Endometrium (tissue), 2 donors: ENCODE results near the gene RESP18.
A peak's percentile ranks its signal among the peaks of the same experiment; 100 is the strongest.
"Not testable (repeated sequence)": the region's sequence is repeated elsewhere in the genome, so short reads cannot be mapped to it uniquely, and the experiment has no call there.

Experiments
- FAIRE-seq: peaks from 2 replicates; lab custom pipeline; 2012; peaks lifted over from hg19 to GRCh38; lab: Jason Lieb, UNC
- donor health status: control.
- donor health status: control.

Gene RESP18

DNA sequence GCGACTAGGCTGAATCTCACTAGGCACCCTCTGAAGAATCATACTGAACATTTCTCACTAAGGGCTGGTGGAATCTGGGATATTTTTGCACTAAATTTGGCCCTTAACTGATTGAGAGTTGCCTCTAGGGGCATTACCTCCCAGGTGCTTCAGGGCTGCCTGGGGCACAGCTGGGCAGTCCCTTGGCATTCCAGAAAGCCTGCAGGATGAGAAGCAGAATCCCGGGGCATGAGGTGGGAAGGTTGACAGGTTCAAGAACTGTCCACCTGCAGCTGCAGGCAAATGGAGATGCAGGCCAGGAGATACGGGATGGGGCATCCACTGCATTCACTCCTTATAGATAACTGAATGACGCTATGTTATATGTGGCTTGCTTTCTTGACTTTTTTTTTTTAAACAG lies 7.4 kb downstream of the RESP18 start:
- FAIRE-seq: no peak

GRCh38 chr2:219323434-219323833 lies 9.1 kb downstream of the RESP18 start:
- no peak for FAIRE-seq

GRCh38 chr2:219314804-219315468 lies 17.6 kb downstream of the RESP18 start:
- no peak for FAIRE-seq

- not testable (repeated sequence) for FAIRE-seq
Observed at GRCh38 chr2:219312683-219313263, 19.8 kb downstream of the RESP18 start.

DNA sequence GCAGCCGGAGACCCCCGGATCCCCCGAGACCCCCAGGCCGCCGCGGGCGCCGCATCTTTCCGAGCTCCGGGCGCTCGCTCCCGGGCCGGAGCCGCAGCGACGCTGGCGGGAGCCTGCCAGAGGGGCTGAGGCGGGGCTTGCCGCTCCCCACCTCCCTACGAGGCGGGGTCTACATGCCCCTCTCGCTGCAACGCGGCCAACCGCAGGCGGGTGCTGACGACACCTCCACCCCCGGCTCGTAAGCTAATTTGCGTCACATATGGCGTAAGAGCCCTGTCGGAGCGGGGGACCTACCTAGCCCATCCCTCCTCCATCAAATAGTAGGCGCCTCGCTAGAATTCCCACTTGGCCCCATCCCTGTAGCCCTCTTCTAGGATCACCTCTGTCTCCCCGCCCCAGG lies 23.3 kb downstream of the RESP18 start, which contains the start of gene PTPRN:
Gene PTPRN, minus strand, starts transcription at position 124 of the 400 bp plus-strand sequence. Its CDS starts 69 bp downstream, at position 55.
- FAIRE-seq: no peak

- FAIRE-seq: no peak
Observed at GRCh38 chr2:219308142-219309101, 24.1 kb downstream of the RESP18 start.

DNA sequence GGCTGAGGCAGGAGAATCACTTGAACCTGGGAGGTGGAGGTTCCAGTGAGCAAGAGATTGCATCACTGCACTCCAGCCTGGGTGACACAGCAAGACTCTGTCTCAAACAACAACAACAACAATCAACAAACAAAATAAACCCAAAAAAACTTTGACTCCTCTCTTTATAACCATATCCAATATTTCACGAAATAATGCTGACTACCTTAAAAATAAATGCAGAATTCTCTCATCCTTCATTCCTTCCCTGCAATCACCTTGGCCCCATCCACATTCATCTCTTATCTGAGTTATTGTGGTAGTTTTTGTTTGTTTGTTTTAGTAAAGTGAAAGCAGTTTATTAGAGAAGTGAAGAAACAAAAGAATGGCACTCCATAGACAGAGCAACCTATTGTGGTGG lies 26.5 kb downstream of the RESP18 start:
- no peak for FAIRE-seq

DNA sequence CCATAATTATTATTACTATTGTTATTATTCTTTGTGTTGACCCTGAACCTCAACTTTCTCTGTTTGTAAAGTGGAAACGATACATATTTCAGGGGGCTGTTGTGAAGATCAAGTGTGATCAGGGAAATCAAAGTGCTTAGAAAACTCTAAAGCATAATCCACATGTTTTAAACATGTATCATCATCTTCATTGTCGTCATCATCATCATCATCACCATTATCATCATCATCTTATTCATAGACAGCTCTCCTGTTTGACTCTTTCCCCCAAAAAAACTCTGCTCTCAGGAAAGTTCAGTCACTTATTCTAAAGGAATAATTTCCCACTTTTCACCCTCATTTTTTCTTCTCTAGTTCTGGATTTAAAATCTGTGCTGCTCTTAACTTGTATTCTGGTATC lies 28.3 kb downstream of the RESP18 start:
- no peak for FAIRE-seq

DNA sequence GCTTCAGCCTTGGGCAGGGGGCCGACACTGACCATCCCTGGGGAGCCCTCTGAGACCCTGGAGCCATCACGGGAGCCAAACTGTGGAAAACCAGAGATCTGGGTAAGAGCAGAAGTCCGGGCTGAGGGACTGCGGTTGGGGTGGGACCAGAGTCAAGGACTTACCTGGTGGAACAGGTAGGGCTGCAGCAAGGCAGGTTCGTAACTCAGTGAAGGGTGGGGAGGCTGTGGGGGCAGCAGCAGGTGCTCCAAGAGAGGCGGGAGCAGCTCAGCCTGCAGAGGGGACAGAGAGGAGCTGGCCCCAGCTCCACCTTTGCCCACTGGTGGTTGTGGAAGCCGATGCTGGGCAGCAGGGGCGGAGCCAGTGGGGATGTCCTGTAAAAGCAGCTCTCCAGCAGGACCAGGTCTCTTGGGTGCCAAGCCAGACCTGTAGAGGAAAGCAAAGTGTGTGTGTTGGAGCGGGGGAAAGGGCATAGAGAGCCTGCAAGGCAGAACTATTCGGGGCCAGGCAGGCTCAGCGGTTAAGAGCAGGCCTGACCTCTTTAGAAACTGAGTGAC lies 30.1 kb downstream of the RESP18 start:
- FAIRE-seq: no peak

DNA sequence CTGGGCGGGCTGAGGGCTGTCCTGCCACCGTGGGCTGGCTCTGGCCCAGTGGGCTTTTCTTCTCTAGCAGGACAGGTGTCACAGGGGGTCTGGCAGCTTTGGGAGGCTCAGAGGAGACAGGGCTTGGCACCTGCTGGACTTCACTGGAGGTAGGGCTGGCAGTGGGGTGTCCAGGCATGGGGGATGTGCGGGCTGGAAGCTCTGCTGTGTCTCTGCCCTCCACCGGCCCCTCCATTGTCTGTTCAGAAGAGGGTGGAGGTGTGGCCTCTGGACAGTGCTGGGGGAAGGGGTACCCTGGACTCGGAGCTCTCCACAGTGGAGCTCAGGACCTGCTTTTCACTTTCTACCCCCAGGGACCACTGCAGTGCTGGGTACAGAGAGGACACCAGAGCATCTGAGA lies 32.5 kb downstream of the RESP18 start:
- FAIRE-seq: no peak

- FAIRE-seq: no peak
Observed at GRCh38 chr2:219299372-219299760, 33.2 kb downstream of the RESP18 start.

DNA sequence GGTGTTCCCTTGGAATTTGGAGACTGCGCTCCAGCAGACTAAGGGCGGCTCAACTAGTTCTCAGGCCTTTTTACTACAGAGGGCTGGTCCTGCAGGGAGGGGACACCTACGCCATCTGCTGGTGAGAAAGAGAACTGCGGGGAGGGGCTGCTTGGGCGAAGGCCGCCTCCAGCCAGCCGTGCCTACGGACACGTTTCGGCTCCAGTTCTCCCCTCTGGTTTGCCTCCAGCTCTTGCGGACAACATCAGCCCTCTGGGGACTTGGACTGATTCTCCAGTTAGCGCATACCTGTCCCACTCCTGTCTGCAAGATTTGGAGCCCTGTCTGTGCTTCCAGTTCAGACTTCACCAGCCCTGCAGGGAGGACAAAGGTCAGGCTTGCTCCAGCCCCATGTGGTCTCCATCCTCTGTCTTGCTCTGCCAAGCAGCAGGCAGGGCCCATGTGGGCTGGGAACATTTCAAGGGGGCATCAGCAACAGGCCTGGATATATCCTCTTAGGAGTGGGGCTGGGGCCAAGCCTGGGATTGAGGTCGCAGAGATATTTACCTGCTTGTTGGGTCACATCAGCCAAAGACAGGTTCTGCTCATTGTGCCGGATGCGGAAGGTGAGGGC lies 33.7 kb downstream of the RESP18 start:
- peak; percentile 59 for FAIRE-seq

- FAIRE-seq: no peak
Observed at GRCh38 chr2:219297766-219298456, 34.6 kb downstream of the RESP18 start.

DNA sequence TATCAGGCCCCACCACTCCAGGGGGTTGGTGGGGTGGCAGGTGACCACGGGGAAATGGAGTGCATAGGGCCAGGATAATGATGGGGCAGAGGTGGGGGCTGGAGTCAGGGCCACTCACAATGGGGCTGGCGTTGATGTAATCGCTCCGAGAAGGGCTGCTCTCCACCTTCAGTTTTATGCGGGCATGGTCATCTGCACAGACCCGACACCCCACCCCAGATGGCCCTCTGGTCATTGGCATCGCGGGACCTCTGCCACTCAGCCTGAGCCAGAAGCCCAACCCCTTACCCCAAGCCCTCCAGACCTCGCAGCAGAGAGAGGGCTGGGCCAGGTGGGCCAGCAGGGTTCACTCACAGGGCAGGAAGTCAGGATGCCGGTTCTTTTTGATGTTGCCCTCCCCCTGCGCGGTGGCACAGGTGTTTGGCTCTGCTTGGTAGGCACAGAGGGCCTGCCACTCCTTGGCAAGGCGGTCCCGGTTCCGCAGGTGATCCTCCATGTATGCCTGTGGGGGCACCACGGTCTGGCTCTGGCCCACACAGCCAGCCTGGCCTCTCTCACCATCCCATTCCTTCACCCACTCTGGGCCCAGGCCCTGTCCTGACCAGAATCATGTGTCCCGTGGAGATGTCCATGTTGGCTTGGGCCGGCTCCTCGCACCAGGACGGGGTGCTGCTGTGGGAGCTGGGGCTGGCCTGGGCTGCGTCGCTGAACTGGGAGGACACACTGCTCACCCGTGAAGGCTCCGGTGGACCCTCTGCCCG lies 35.7 kb downstream of the RESP18 start:
- FAIRE-seq: no peak

DNA sequence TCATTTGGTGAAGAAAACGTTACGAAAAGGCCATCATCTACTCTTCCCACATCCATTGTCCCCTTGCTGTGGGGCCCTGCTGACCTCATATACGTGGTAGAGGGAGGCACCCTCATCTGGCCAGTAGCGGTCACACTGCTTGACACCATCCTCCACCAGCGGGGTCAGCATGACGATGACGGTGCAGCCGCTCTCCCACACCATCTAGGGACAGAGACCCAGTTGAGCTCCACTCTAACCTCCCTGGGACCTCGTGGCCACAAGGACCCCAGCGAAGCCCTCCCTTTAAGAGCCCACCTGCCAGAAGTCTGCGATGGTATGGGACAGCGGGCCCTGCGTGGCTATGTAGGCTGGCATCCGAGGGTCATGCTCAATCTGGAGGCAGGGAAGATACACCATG lies 36.4 kb downstream of the RESP18 start:
- no peak for FAIRE-seq

- no peak for FAIRE-seq
Observed at GRCh38 chr2:219294356-219295351, 37.9 kb downstream of the RESP18 start.

- no peak for FAIRE-seq
Observed at GRCh38 chr2:219293736-219294231, 38.8 kb downstream of the RESP18 start.

GRCh38 chr2:219292616-219293015 lies 39.9 kb downstream of the RESP18 start:
- no peak for FAIRE-seq

- FAIRE-seq: no peak
Observed at GRCh38 chr2:219291910-219292490, 40.5 kb downstream of the RESP18 start.
